Nephron (organoid): ENCODE data around the gene SHB.
"Not testable (repeated sequence)": the region's sequence is repeated elsewhere in the genome, so short reads cannot be mapped to it uniquely, and the experiment has no call there.

Experiments used
- H3K27ac Mint-ChIP-seq, 3 experiments: 2 replicates each; pipeline ENCODE4 v1.8.0; 2020; ENCODE audit warnings: mixed read lengths in 3 of 3, mild to moderate bottlenecking in 2 of 3, moderate library complexity in 1 of 3
- H3K27me3 Mint-ChIP-seq: 2 replicates; pipeline ENCODE4 v1.8.0; 2021; ENCODE audit warnings: low read depth, mild to moderate bottlenecking, moderate library complexity, mixed read lengths
- H3K36me3 Mint-ChIP-seq: 2 replicates; pipeline ENCODE4 v1.8.0; 2020; ENCODE audit warnings: low read depth, mixed read lengths
- H3K4me1 Mint-ChIP-seq: 2 replicates; pipeline ENCODE4 v1.8.0; 2020; ENCODE audit warnings: mixed read lengths
- H3K4me3 Mint-ChIP-seq, 3 experiments: 2 replicates each; pipeline ENCODE4 v1.8.0; 2020; ENCODE audit warnings: mild to moderate bottlenecking in 3 of 3, mixed read lengths in 3 of 3, moderate library complexity in 2 of 3
- H3K9me3 Mint-ChIP-seq: 2 replicates; pipeline ENCODE4 v1.8.0; 2020; ENCODE audit warnings: mixed read lengths
- TF ChIP-seq, protein P1 (sequence below), 3 experiments: fragments of 200-600 bp; sonication (generic); IDR thresholded peaks; one replicate each; pipeline ENCODE4 v1.5.0; 2021; ENCODE audit warnings: antibody characterized with exemption in 3 of 3; ENCODE audit not compliant: unreplicated experiment in 3 of 3

SHB gene

DNA sequence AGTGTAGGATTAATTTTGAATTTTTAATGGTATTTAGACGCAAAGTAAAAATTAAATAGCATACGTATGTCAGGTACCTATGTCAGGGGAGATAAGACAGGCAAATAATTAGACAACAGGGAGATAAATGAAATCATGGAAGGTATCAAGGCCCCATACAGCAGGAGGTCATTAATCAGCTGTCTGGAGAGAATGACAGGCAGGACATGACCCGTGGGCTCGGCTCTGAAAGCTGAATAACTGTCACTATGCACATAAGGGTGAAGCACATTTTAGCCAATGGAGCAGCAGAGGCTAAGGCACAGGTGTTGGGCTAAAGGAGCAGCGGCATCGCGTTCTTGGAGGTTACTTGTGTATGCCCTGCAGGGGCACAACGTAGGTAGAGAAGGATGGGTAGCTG is 177.0 kb downstream of the SHB start:
- no peaks in the 10 kb centered on the region for H3K27me3 Mint-ChIP-seq
- H3K9me3 Mint-ChIP-seq: no peaks in the 10 kb centered on the region
- H3K4me3 Mint-ChIP-seq: no peak overlapping the region
- H3K36me3 Mint-ChIP-seq: peaks cover 84% of the 10 kb centered on the region
- TF ChIP-seq, protein P1, sequence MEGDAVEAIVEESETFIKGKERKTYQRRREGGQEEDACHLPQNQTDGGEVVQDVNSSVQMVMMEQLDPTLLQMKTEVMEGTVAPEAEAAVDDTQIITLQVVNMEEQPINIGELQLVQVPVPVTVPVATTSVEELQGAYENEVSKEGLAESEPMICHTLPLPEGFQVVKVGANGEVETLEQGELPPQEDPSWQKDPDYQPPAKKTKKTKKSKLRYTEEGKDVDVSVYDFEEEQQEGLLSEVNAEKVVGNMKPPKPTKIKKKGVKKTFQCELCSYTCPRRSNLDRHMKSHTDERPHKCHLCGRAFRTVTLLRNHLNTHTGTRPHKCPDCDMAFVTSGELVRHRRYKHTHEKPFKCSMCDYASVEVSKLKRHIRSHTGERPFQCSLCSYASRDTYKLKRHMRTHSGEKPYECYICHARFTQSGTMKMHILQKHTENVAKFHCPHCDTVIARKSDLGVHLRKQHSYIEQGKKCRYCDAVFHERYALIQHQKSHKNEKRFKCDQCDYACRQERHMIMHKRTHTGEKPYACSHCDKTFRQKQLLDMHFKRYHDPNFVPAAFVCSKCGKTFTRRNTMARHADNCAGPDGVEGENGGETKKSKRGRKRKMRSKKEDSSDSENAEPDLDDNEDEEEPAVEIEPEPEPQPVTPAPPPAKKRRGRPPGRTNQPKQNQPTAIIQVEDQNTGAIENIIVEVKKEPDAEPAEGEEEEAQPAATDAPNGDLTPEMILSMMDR (IDR thresholded peaks at IDR 0.05; ENCODE audit: unreplicated experiment in 3 of 3): no peak
- H3K27ac Mint-ChIP-seq: no peak overlapping the region
- no peaks in the 10 kb centered on the region for H3K4me1 Mint-ChIP-seq

GRCh38 chr9:37891042-37891441 is 178.0 kb downstream of the SHB start:
- H3K4me1 Mint-ChIP-seq, H3K27ac Mint-ChIP-seq, H3K9me3 Mint-ChIP-seq, H3K27me3 Mint-ChIP-seq, H3K4me3 Mint-ChIP-seq: not testable (repeated sequence)
- H3K36me3 Mint-ChIP-seq: peaks cover 84% of the 10 kb centered on the region

- Mint-ChIP-seq H3K9me3 (no peaks in the 10 kb centered on the region), H3K36me3 (peaks cover 77% of the 10 kb centered on the region), H3K4me3 (no peak overlapping the region), H3K27ac (no peak overlapping the region), H3K27me3 (no peaks in the 10 kb centered on the region), H3K4me1 (no peaks in the 10 kb centered on the region)
- TF ChIP-seq, protein P1 (IDR thresholded peaks at IDR 0.05; ENCODE audit: unreplicated experiment in 3 of 3): no peak
These were observed 179.5 kb downstream of the SHB start for GRCh38 chr9:37889536-37889935.

GRCh38 chr9:37887977-37888583 is 180.9 kb downstream of the SHB start:
- not testable (repeated sequence) for H3K4me1 Mint-ChIP-seq, H3K4me3 Mint-ChIP-seq, H3K27me3 Mint-ChIP-seq, H3K9me3 Mint-ChIP-seq, H3K27ac Mint-ChIP-seq
- peaks cover 66% of the 10 kb centered on the region for H3K36me3 Mint-ChIP-seq

- Mint-ChIP-seq H3K9me3 (peaks cover 6% of the 10 kb centered on the region), H3K36me3 (peaks cover 54% of the 10 kb centered on the region), H3K27me3 (no peaks in the 10 kb centered on the region), H3K4me3 (no peak overlapping the region), H3K27ac (no peak overlapping the region), H3K4me1 (no peaks in the 10 kb centered on the region)
- TF ChIP-seq, protein P1 (IDR thresholded peaks at IDR 0.05; ENCODE audit: unreplicated experiment in 3 of 3): no peak
These were observed 188.0 kb downstream of the SHB start for GRCh38 chr9:37880916-37881479.

- no peak overlapping the region for H3K27ac Mint-ChIP-seq
- TF ChIP-seq, protein P1 (IDR thresholded peaks at IDR 0.05; ENCODE audit: unreplicated experiment in 3 of 3): no peak
- H3K9me3 Mint-ChIP-seq: peaks cover 8% of the 10 kb centered on the region
- H3K27me3 Mint-ChIP-seq: no peaks in the 10 kb centered on the region
- H3K4me3 Mint-ChIP-seq: no peak overlapping the region
- H3K4me1 Mint-ChIP-seq: no peaks in the 10 kb centered on the region
- H3K36me3 Mint-ChIP-seq: peaks cover 50% of the 10 kb centered on the region
These were observed 192.7 kb downstream of the SHB start for GRCh38 chr9:37876376-37876775.

GRCh38 chr9:37873955-37874354 is 195.1 kb downstream of the SHB start:
- no peak overlapping the region for H3K4me3 Mint-ChIP-seq
- H3K27ac Mint-ChIP-seq: no peak overlapping the region
- TF ChIP-seq, protein P1 (IDR thresholded peaks at IDR 0.05; ENCODE audit: unreplicated experiment in 3 of 3): no peak
- no peaks in the 10 kb centered on the region for H3K4me1 Mint-ChIP-seq
- H3K9me3 Mint-ChIP-seq: peaks cover 8% of the 10 kb centered on the region
- H3K27me3 Mint-ChIP-seq: no peaks in the 10 kb centered on the region
- peaks cover 38% of the 10 kb centered on the region for H3K36me3 Mint-ChIP-seq
